Measurements from ENCODE around the gene SEL1L3.

- TF ChIP-seq CTCF (conservative IDR thresholded peaks at IDR 0.05; ENCODE audit: low read depth, low read length) = no peak
- TF ChIP-seq EZH2phosphoT487 (IDR thresholded peaks at IDR 0.05; ENCODE audit: borderline replicate concordance, low read length) = no peak
- TF ChIP-seq EZH2 (IDR thresholded peaks at IDR 0.05; ENCODE audit: low read length, unreplicated experiment) = no peak
Measured at GRCh38 chr4:25775166-25775565, 87.6 kb downstream of the SEL1L3 start.

Measured in PC-3 (cell line).